HepG2 (cell line): ENCODE data around the gene CHID1. TPM values are rescaled to one million over a fixed set of nuclear protein-coding genes. Genes with fewer than 3 reads are reported as not detected.

Experiments
- BHLHE40 ChIP-seq: IDR thresholded peaks from 2 replicates; pipeline ENCODE4 v1.6.1; 2011; ENCODE audit warnings: low read length, improper control_type of control experiment
- BRD4 ChIP-seq: sonication (generic); formaldehyde crosslinking; IDR thresholded peaks from 2 replicates; pipeline ENCODE4 v1.4.0; 2020; ENCODE audit warnings: missing genetic modification reagents
- CEBPZ ChIP-seq: IDR thresholded peaks from 2 replicates; pipeline ENCODE4 v1.6.1; 2012; ENCODE audit warnings: low read length, improper control_type of control experiment
- ELF4 ChIP-seq: sonication (generic); formaldehyde crosslinking; IDR thresholded peaks from 2 replicates; pipeline ENCODE4 v1.5.0; 2020; ENCODE audit warnings: missing genetic modification reagents, mild to moderate bottlenecking, moderate library complexity, borderline replicate concordance
- FOXK2 ChIP-seq: fragments of 450-650 bp; IDR thresholded peaks from 2 replicates; pipeline ENCODE4 v1.6.1; 2016
- KLF15 ChIP-seq: sonication (generic); formaldehyde crosslinking; IDR thresholded peaks from 2 replicates; pipeline ENCODE4 v1.8.1; 2023; ENCODE audit warnings: borderline replicate concordance, mild to moderate bottlenecking, inconsistent platforms, missing genetic modification reagents, mixed read lengths
- MED1 ChIP-seq: sonication (generic); formaldehyde crosslinking; IDR thresholded peaks from 2 replicates; pipeline ENCODE4 v1.4.0; 2020; ENCODE audit warnings: missing genetic modification reagents
- NFE2L2 ChIP-seq: fragments of 150-350 bp; IDR thresholded peaks from 2 replicates; pipeline ENCODE4 v1.6.1; 2014; ENCODE audit warnings: low read length
- PAF1 ChIP-seq: IDR thresholded peaks from 2 replicates; pipeline ENCODE4 v1.6.1; 2016; ENCODE audit warnings: missing genetic modification reagents, missing compliant biosample characterization
- POLR2G ChIP-seq: fragments of 200-400 bp; formaldehyde crosslinking; IDR thresholded peaks from 2 replicates; pipeline ENCODE4 v1.6.1; 2018; ENCODE audit warnings: mild to moderate bottlenecking, low read depth, low read length, moderate library complexity
- SETDB1 ChIP-seq: sonication (generic); formaldehyde crosslinking; IDR thresholded peaks from 2 replicates; pipeline ENCODE4 v1.5.1; 2020; ENCODE audit warnings: missing genetic modification reagents, mild to moderate bottlenecking, borderline replicate concordance
- TBX3 ChIP-seq: fragments of 450-650 bp; IDR thresholded peaks from 2 replicates; pipeline ENCODE4 v1.6.1; 2017; ENCODE audit warnings: antibody characterized with exemption, mild to moderate bottlenecking, inconsistent platforms, borderline replicate concordance
- YEATS2 ChIP-seq: sonication (generic); formaldehyde crosslinking; IDR thresholded peaks from 2 replicates; pipeline ENCODE4 v1.4.0; 2020; ENCODE audit warnings: missing genetic modification reagents, borderline replicate concordance
- ZBTB2 ChIP-seq: sonication (generic); formaldehyde crosslinking; IDR thresholded peaks from 2 replicates; pipeline ENCODE4 v1.8.0; 2022; ENCODE audit warnings: low read depth, missing genetic modification reagents
- ZFP82 ChIP-seq: sonication (generic); formaldehyde crosslinking; IDR thresholded peaks from 2 replicates; pipeline ENCODE4 v1.5.1; 2020; ENCODE audit warnings: mild to moderate bottlenecking, missing genetic modification reagents, borderline replicate concordance
- ZNF256 ChIP-seq: sonication (generic); formaldehyde crosslinking; conservative IDR thresholded peaks from 2 replicates; pipeline ENCODE4 v1.4.0; 2020; ENCODE audit warnings: missing genetic modification reagents
- ZNF329 ChIP-seq: sonication (generic); formaldehyde crosslinking; IDR thresholded peaks from 2 replicates; pipeline ENCODE4 v1.9.0; 2021; ENCODE audit warnings: low read depth, mild to moderate bottlenecking, missing genetic modification reagents
- ZNF552 ChIP-seq: sonication (generic); formaldehyde crosslinking; IDR thresholded peaks from 2 replicates; pipeline ENCODE4 v1.9.0; 2022; ENCODE audit warnings: missing genetic modification reagents, mild to moderate bottlenecking, borderline replicate concordance
- ZNF558 ChIP-seq: sonication (generic); formaldehyde crosslinking; IDR thresholded peaks from 2 replicates; pipeline ENCODE4 v1.9.0; 2022; ENCODE audit warnings: mild to moderate bottlenecking, missing genetic modification reagents, borderline replicate concordance
- ZNF597 ChIP-seq: sonication (generic); formaldehyde crosslinking; IDR thresholded peaks from 2 replicates; pipeline ENCODE4 v1.5.0; 2020; ENCODE audit warnings: missing genetic modification reagents
- ZSCAN29 ChIP-seq: sonication (generic); formaldehyde crosslinking; conservative IDR thresholded peaks from 2 replicates; pipeline ENCODE4 v1.4.0; 2020; ENCODE audit warnings: mild to moderate bottlenecking, missing genetic modification reagents
- polyA plus RNA-seq, 8 experiments: library from polyadenylated mRNA; depleted of rRNA in 3 of 8; stranded (reverse) in 7 of 8; unstranded in 1 of 8; fragments of >200 nt; fragmentation: Illumina TruSeq in 4 of 8; extraction: Trizol in 4 of 8; gene quantifications; 2 replicates each; pipeline versions ENCODE4 v1.2.1 to v1.2.3, GENCODE V29; 2011 to 2016; ENCODE audit warnings: low read depth in 4 of 8, missing spikeins in 1 of 8, mixed read lengths in 1 of 8; ENCODE audit not compliant: insufficient read depth in 1 of 8
- total RNA-seq, 5 experiments: library from RNA; depleted of rRNA; stranded (reverse); fragments of >200 nt; fragmentation: Illumina TruSeq; extraction: Trizol; gene quantifications; 2 replicates each; pipeline ENCODE4 v1.2.3, GENCODE V29; 2016; ENCODE audit warnings: low read depth in 1 of 5

CHID1 gene
- total and polyA plus RNA-seq, 2 of the 13 experiments (the other 11 are each of a cell fraction or from before 2014, with no cell fraction given), result 65.1 to 93.6 TPM

GRCh38 chr11:910589-911030 is at the start of gene CHID1 (continued):
- no peak for TF ChIP-seq CEBPZ
- TF ChIP-seq BRD4 (CRISPR knock-in tag), result no peak
- peak; percentile 69; the same call in 1 of the 2 replicates for TF ChIP-seq ZBTB2
- no peak for TF ChIP-seq TBX3
- TF ChIP-seq ZNF329 (CRISPR knock-in tag), result no peak
- no peak for TF ChIP-seq KLF15
- TF ChIP-seq ZNF597, result no peak
- TF ChIP-seq ZFP82 (CRISPR knock-in tag), result no peak
- no peak for TF ChIP-seq NFE2L2
- TF ChIP-seq FOXK2, result no peak
- TF ChIP-seq ZNF256, result no peak
- peak; percentile 76; the same call in 1 of the 2 replicates for TF ChIP-seq YEATS2 (CRISPR knock-in tag)
- no peak for TF ChIP-seq SETDB1 (CRISPR knock-in tag)
- no peak for TF ChIP-seq MED1
- TF ChIP-seq ZSCAN29 (CRISPR knock-in tag), result no peak
- TF ChIP-seq ZNF552 (CRISPR knock-in tag), result no peak
- TF ChIP-seq ELF4 (CRISPR knock-in tag), result no peak
- TF ChIP-seq POLR2G, result peak; percentile 70
- no peak for TF ChIP-seq PAF1 (CRISPR knock-in tag)
- no peak; the same call in 1 of the 2 replicates for TF ChIP-seq BHLHE40
- no peak for TF ChIP-seq ZNF558 (CRISPR knock-in tag)
